NOMO-1 (cell line): ENCODE results near the gene FRMD6.
A peak's percentile ranks its signal among the peaks of the same experiment; 100 is the strongest.

Experiments
- DNase-seq, 2 experiments: peaks; one replicate each; lab custom pipeline; 2025; ENCODE audit not compliant: unreplicated experiment in 2 of 2; lab: John Stamatoyannopoulos, UW

FRMD6 gene

GRCh38 chr14:51651388-51652167 is at the start of gene FRMD6:
TSS of gene FRMD6 (plus strand) at chr14:51651910. CDS start at chr14:51689837, 37,927 bp downstream.
- DNase-seq: peak; percentile 58 to 71

GRCh38 chr14:51602310-51602709 is 49.4 kb upstream of the FRMD6 start:
- no peak for DNase-seq

DNA sequence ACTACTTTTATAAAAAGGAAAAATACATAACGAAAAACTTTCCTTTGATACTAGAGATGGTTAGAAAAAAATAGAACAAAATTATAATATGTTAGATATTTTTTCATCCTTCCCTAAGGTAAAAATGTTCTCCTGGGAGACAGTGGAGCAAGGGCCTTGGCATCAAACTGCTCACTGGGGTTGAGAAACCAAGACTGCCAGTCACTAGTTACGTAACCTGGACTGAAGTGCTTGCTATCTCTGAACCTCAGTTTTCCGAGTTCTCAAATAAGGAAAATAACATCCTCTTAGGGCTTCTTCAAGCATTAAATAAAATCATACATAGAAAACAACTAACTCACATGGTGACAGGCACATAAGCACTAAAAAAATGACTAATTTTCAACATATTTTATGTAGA is 48.2 kb upstream of the FRMD6 start:
- DNase-seq: no peak

DNA sequence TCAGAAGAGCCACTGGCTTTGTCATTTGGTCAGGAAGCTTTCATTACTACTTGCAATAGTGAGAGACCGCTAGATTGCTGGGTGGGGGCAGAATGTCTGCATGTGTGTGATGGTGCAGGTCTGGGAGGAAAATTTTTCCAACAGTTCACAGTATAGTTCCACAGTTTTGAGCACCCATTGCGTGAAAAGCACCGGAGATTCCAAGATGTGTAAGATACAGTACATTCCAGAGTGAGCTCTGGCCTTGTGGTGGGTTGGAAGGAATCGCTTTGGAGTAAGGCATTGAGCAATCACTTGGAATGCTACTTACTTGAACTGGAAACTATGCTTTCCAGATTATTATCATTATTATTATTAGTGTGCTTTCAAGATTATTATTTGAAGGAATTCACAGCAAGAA is 47.6 kb upstream of the FRMD6 start:
- DNase-seq: no peak

- no peak for DNase-seq
Observed at GRCh38 chr14:51605575-51605974, 46.1 kb upstream of the FRMD6 start.

GRCh38 chr14:51607711-51608110 is 44.0 kb upstream of the FRMD6 start:
- DNase-seq: no peak

- DNase-seq: no peak
Observed at GRCh38 chr14:51609251-51609954, 42.3 kb upstream of the FRMD6 start.

DNA sequence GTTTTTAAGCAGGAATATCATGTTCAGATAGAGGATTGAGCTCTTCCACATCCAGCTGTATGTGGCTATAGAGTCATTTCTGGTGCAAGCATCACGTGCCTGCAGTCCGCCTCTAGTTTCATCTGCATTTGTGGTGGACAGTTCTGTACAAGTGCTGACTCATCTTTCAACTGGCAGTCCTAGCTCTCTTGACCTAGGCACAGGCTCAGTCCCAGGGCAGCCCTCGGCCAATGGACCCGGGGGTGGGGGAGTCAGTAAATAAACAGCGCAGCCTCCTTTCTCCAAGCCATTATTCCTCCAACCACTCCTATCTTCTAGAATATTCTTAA is 41.8 kb upstream of the FRMD6 start:
- no peak for DNase-seq

DNA sequence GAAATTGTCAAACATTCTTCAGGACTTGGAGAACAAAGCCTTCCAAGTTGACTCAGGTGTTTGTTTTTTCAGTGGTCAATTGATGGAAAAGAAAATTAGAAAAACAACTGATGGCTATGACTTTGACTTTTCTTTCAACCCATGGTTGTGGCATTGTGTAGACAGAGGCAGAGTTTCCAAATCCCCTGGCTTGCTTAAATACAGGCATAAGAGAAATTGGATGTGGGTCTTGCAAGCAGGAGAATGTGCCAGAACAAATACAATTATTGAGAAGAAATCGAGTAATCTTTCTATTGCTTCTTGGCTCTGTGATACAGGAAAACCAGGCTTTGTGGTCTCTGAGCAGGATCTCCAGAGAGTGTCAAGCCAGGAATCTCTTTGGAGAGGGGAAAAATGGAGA is 40.9 kb upstream of the FRMD6 start:
- no peak for DNase-seq

GRCh38 chr14:51612449-51612848 is 39.3 kb upstream of the FRMD6 start:
- DNase-seq: no peak

DNA sequence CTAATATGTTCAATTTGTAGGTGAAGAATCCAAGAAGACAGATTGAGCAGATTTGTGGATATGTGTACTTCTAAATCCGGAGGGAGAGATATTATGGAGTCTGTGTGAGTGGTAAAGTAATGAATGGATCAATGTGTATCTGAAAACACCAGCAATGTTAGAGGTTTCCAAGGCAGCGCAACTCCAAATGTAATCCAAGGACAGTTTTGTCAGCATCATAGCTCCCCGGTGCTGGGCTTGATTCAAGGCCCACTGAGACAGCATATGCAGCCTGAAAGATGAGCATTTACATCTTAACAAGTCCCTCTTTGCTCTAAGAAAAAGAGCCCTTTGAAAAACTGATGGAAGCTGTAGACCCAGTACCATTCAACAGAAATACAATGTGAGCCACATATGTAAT is 38.3 kb upstream of the FRMD6 start:
- DNase-seq: no peak

GRCh38 chr14:51614707-51615106 is 37.0 kb upstream of the FRMD6 start:
- no peak for DNase-seq

DNA sequence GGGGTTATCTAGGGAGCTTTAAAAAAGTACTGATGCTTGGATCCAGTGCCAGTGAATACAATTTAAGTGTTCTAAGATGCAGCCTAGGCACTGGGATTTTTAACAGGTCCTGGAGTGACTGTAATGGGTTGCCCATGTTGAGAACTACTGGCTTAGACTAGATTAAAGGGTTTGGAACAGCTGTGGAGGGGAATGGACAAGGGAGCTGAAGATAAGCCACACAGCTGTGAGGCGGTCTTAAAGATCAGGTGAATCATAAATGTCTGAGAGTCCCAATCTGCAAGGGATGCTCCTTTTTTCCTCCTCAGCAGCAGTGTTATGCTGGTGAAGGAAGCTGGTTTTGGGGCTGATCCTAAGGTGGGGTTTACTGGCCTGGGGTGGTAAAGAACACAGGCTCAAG is 35.5 kb upstream of the FRMD6 start:
- no peak for DNase-seq

DNA sequence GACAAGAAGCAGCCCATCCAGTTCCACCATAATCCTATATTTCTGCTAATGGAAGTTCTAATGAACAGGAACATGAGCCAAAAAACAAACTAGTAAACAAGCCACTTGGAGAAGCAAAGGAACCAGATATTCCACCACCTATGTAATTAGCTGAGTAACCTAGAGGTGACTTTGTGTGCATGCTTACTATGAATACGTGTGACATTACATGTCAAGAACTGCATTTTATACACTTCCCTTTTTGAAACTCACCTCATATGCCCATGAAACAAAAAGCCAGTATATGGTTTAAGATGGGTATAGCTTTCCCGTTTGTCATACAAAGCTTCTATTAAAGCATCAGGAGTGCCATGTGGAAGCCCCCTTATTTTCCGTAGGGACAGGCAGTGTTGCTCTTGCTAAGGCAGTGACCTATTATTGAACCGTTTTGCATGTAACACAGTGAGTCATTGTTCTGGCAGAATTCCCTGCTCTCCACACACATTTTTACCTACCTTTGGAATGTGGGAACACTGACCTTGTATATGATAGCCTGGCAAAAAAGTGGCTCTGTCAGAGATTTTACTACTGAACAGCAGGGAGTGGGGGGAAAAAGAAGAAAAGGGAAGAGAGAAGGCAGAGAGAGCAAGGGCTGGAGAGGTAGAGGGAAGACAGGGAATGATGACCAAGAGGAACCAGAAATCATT is 34.8 kb upstream of the FRMD6 start:
- no peak for DNase-seq

GRCh38 chr14:51619561-51619960 is 32.1 kb upstream of the FRMD6 start:
- no peak for DNase-seq

GRCh38 chr14:51620056-51620455 is 31.7 kb upstream of the FRMD6 start:
- no peak for DNase-seq

- DNase-seq: no peak
Observed at GRCh38 chr14:51621654-51622053, 30.1 kb upstream of the FRMD6 start.

DNA sequence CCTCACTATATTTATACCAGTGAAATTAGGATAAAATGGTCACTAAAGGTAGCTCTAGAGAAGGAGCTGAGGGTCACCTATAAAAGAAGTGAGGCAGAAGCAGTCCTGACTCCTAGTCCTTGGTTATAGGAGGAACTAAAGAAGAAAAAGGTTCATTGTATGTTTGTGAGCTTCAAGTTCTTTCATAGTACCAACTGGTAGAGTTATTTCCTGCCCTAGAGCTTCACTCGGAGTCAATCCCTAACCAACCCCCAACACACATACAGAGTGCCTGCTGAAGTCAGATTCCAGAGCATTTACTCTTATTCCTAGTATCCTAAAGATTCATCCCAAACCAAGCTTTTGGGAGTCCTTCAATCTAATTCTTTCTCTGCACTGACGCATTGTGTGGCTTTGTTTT is 29.3 kb upstream of the FRMD6 start:
- DNase-seq: no peak

- no peak for DNase-seq
Observed at GRCh38 chr14:51624955-51625569, 26.6 kb upstream of the FRMD6 start.

DNA sequence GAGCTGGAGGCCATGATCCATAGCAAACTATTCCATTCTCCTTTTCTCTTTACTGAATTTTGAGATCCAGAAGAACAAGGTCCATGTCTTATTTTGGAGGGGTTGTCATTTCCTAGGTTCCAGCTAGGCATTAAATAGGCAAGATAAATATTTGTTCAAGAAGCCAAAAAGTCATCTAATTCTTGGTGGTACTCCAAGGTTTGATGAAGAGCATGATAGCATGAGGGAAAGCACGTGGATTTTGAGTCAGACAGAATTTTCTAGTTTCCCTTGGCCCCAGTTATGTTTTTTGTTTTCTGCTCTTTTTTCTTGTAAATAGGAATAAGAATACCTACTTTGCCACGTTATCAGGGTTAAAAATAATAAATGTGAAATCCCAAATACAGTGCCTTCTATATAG is 25.5 kb upstream of the FRMD6 start:
- DNase-seq: no peak

DNA sequence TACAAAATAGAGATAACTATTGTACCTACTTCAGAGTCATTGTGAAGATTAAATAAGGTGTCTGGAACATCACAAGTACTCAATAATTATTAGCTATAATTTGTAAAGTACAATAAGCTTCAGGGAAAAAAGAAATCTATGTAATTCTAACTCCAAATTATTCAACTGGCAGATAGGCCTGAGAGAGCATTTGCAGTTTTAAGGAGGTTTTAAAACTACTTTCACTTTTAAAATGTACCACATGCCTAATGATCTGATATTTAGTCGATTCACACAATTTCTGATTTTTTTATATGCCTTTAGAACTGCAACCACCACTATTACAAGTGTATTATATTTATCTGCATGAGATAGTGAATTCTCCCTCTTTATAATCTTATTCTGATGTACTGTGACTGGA is 24.9 kb upstream of the FRMD6 start:
- DNase-seq: no peak

- no peak for DNase-seq
Observed at GRCh38 chr14:51627313-51627712, 24.4 kb upstream of the FRMD6 start.
